GM23338 (cell line): Measurements from ENCODE around the gene SLC30A1. TPM values are rescaled to one million over a fixed set of nuclear protein-coding genes. Genes with fewer than 3 reads are reported as not detected.

ENCODE experiments used
- ATAC-seq: fragments of 200-7000 bp; cut with Tn5 transposase; 3 replicates; pipeline ENCODE4 v1.9.1; 2020
- DNase-seq: peaks from one replicate; pipeline ENCODE4 v3.0.0-alpha.2; 2015; ENCODE audit warnings: low spot score
- H2AFZ ChIP-seq: fragments of 200-600 bp; sonication (generic); 2 replicates; pipeline ENCODE4 v1.8.0; 2016; ENCODE audit warnings: antibody characterized with exemption, mild to moderate bottlenecking, moderate library complexity
- H3F3A ChIP-seq: fragments of 200-600 bp; sonication (generic); replicated peaks from 2 replicates; pipeline ENCODE4 v1.8.0; 2017; ENCODE audit warnings: antibody characterized with exemption, mixed run types, low read depth
- H3K27ac ChIP-seq: fragments of 200-600 bp; sonication (generic); 2 replicates; pipeline ENCODE4 v1.6.1; 2016; ENCODE audit warnings: low read depth
- H3K27me3 ChIP-seq: fragments of 200-600 bp; sonication (generic); 2 replicates; pipeline ENCODE4 v1.8.0; 2016; ENCODE audit warnings: mild to moderate bottlenecking, mixed run types, moderate library complexity; ENCODE audit not compliant: insufficient read depth
- H3K36me3 ChIP-seq: fragments of 200-600 bp; sonication (generic); 2 replicates; pipeline ENCODE4 v1.8.0; 2016; ENCODE audit warnings: mild to moderate bottlenecking; ENCODE audit not compliant: insufficient read depth
- H3K4me1 ChIP-seq: fragments of 200-600 bp; sonication (generic); 2 replicates; pipeline ENCODE4 v1.8.0; 2016; ENCODE audit warnings: mild to moderate bottlenecking, moderate library complexity; ENCODE audit not compliant: insufficient read depth
- H3K4me2 ChIP-seq: fragments of 200-600 bp; sonication (generic); 2 replicates; pipeline ENCODE4 v1.7.1; 2017; ENCODE audit warnings: mixed run types
- H3K4me3 ChIP-seq: fragments of 200-600 bp; sonication (generic); 2 replicates; pipeline ENCODE4 v1.6.1; 2016; ENCODE audit warnings: mixed run types
- H3K79me2 ChIP-seq: fragments of 200-600 bp; sonication (generic); replicated peaks from 2 replicates; pipeline ENCODE4 v1.8.0; 2017; ENCODE audit warnings: mild to moderate bottlenecking; ENCODE audit not compliant: insufficient read depth
- H3K9me2 ChIP-seq: fragments of 200-600 bp; sonication (generic); 2 replicates; pipeline ENCODE4 v1.8.0; 2017; ENCODE audit not compliant: insufficient read depth
- H4K20me1 ChIP-seq: fragments of 200-600 bp; sonication (generic); replicated peaks from 2 replicates; pipeline ENCODE4 v1.8.0; 2017; ENCODE audit warnings: mild to moderate bottlenecking; ENCODE audit not compliant: insufficient read depth
- H3K27ac Mint-ChIP-seq: 2 replicates; pipeline ENCODE4 v1.8.0; 2020; ENCODE audit warnings: inconsistent platforms, mild to moderate bottlenecking, moderate library complexity, mixed read lengths
- H3K27me3 Mint-ChIP-seq: 3 replicates; pipeline ENCODE4 v1.8.0; 2022; ENCODE audit warnings: low read depth, mild to moderate bottlenecking, moderate library complexity, mixed read lengths, inconsistent platforms; ENCODE audit not compliant: insufficient read depth, poor library complexity
- H3K36me3 Mint-ChIP-seq: 3 replicates; pipeline ENCODE4 v1.8.0; 2021; ENCODE audit warnings: low read depth, mild to moderate bottlenecking, inconsistent platforms, moderate library complexity, mixed read lengths
- H3K4me1 Mint-ChIP-seq: 3 replicates; pipeline ENCODE4 v1.8.0; 2020; ENCODE audit warnings: mild to moderate bottlenecking, inconsistent platforms, mixed read lengths
- H3K4me3 Mint-ChIP-seq: 3 replicates; pipeline ENCODE4 v1.8.0; 2021; ENCODE audit warnings: moderate library complexity, mild to moderate bottlenecking, inconsistent platforms, mixed read lengths
- H3K9me3 Mint-ChIP-seq: 3 replicates; pipeline ENCODE4 v1.8.0; 2020; ENCODE audit warnings: moderate library complexity, mild to moderate bottlenecking, inconsistent platforms, mixed read lengths
- CREB1 ChIP-seq: fragments of 250-450 bp; sonication (Bioruptor Pico); IDR thresholded peaks from 2 replicates; pipeline ENCODE4 v1.5.0; 2020; ENCODE audit warnings: low read depth, mild to moderate bottlenecking, moderate library complexity
- CTCF ChIP-seq, 2 experiments: fragments of 200-600 bp in 1 of 2; sonication (generic) in 1 of 2; conservative IDR thresholded peaks; 2 replicates each; pipeline versions ENCODE4 v1.5.1 to v1.6.1; 2016 to 2017; ENCODE audit warnings: antibody characterized with exemption in 2 of 2, low read depth in 2 of 2, mild to moderate bottlenecking in 2 of 2, moderate library complexity in 1 of 2
- ETS1 ChIP-seq: IDR thresholded peaks from 2 replicates; pipeline ENCODE4 v1.6.1; 2016; ENCODE audit warnings: antibody characterized with exemption
- EZH2 ChIP-seq: fragments of 200-600 bp; sonication (generic); IDR thresholded peaks from one replicate; pipeline ENCODE4 v1.8.0; 2017; ENCODE audit warnings: antibody characterized with exemption, mild to moderate bottlenecking, low read depth; ENCODE audit not compliant: unreplicated experiment
- STAT1 ChIP-seq: IDR thresholded peaks from one replicate; pipeline ENCODE4 v1.6.1; 2016; ENCODE audit warnings: antibody characterized with exemption; ENCODE audit not compliant: unreplicated experiment
- ZNF331 ChIP-seq: fragments of 250-450 bp; sonication (Bioruptor Pico); IDR thresholded peaks from 2 replicates; pipeline ENCODE4 v1.5.0; 2020; ENCODE audit warnings: low read depth, mild to moderate bottlenecking, moderate library complexity
- polyA plus RNA-seq: library from polyadenylated mRNA; unstranded; fragments of >200 nt; fragmentation: Nextera tagmentation; extraction: Ambion mirVana; gene quantifications from 2 replicates; pipeline ENCODE4 v1.2.1, GENCODE V29; 2016
- total RNA-seq: library from RNA; depleted of rRNA; stranded (reverse); fragments of >200 nt; shearing (Covaris generic); gene quantifications from 2 replicates; pipeline ENCODE4 v1.2.3, GENCODE V29; 2014

SLC30A1 gene
- total and polyA plus RNA-seq, 2 experiments from 2014 or later, result 3.3 to 17.7 TPM

DNA sequence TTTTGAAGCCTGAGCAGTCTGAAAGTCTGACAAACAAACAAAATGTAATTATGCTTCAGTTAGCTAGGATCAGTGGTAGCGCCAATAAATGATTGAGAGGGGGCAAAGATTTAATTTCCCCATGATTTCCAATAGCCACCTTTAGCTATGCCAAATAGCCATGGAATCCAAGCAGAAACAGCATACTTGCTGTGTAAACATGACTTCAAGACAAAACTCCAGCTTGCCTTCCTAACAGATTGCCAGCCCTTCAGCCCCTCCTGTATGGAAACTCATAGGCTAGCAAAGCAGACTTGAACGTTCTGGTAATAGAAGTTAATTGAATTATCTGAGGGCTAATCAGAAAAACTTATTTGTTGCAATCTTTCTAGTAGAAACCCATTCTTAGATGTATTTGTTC, 25.6 kb upstream of the SLC30A1 start (continued):
- TF ChIP-seq CTCF (conservative IDR thresholded peaks at IDR 0.05; ENCODE audit: low read depth in 2 of 2) (no peak), STAT1 (no peak), ZNF331 (no peak)

- H3K27me3 Mint-ChIP-seq, result peaks cover 5% of the 10 kb centered on the region
- H3K4me3 Mint-ChIP-seq, result no peak overlapping the region
- no peaks in the 10 kb centered on the region for H3K9me3 Mint-ChIP-seq
These were observed 24.8 kb upstream of the SLC30A1 start for GRCh38 chr1:211603713-211604112.

More at GRCh38 chr1:211603713-211604112, 24.8 kb upstream of the SLC30A1 start:
- ATAC-seq, result no peak
- Mint-ChIP-seq H3K27ac (no peak overlapping the region), H3K36me3 (no peaks in the 10 kb centered on the region), H3K4me1 (no peaks in the 10 kb centered on the region)
- no peak overlapping the region for H2AFZ ChIP-seq
- H3K4me3 ChIP-seq, result no peak overlapping the region
- no peaks in the 10 kb centered on the region for H3K4me1 ChIP-seq
- H3K27me3 ChIP-seq, result no peaks in the 10 kb centered on the region
- H3K27ac ChIP-seq, result no peak overlapping the region
- DNase-seq, result no peak
- no peaks in the 10 kb centered on the region for H3K36me3 ChIP-seq
- 0 out of 2 replicates have a peak, but pooled peaks cover 5% of the 10 kb centered on the region for H3K9me2 ChIP-seq
- TF ChIP-seq EZH2 (no peak), ETS1 (no peak), CREB1 (CRISPR knock-in tag) (no peak), ZNF331 (no peak), CTCF (conservative IDR thresholded peaks at IDR 0.05; ENCODE audit: low read depth in 2 of 2) (no peak)
- no peak overlapping the region for H3K4me2 ChIP-seq
- H3F3A ChIP-seq, result no peaks in the 10 kb centered on the region
- H3K79me2 ChIP-seq, result no peaks in the 10 kb centered on the region
- H4K20me1 ChIP-seq, result no peaks in the 10 kb centered on the region
